ENCODE results near the gene RAD9A.

DNA sequence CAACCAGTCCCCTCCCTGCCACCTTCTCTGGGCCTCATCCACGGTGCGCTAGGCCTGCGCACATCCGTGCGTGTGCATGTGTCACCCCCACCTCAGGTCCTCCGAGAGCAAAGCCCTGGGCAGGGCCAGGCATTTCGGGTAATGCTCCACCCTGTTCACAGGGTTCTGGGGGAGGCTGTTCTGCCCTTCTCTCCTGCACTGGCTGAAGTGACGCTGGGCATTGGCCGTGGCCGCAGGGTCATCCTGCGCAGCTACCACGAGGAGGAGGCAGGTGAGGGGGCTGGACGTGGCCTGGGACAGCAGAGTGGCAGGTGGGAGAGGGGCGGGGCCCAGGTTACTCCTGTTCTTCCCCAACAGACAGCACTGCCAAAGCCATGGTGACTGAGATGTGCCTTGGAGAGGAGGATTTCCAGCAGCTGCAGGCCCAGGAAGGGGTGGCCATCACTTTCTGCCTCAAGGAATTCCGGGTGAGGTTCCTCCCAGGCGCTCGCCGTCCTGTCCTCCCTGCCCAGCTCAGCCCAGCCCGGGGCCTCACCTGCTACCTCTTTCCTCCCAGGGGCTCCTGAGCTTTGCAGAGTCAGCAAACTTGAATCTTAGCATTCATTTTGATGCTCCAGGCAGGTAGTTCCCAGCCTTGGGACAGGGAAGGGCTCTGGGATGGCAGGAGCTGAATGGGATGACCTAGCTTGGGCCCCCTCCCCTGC lies 3.9 kb downstream of the RAD9A start:
- no peak for TF ChIP-seq ZNF514 (tag by site-specific recombination; IDR thresholded peaks at IDR 0.05)
- TF ChIP-seq, protein P1, sequence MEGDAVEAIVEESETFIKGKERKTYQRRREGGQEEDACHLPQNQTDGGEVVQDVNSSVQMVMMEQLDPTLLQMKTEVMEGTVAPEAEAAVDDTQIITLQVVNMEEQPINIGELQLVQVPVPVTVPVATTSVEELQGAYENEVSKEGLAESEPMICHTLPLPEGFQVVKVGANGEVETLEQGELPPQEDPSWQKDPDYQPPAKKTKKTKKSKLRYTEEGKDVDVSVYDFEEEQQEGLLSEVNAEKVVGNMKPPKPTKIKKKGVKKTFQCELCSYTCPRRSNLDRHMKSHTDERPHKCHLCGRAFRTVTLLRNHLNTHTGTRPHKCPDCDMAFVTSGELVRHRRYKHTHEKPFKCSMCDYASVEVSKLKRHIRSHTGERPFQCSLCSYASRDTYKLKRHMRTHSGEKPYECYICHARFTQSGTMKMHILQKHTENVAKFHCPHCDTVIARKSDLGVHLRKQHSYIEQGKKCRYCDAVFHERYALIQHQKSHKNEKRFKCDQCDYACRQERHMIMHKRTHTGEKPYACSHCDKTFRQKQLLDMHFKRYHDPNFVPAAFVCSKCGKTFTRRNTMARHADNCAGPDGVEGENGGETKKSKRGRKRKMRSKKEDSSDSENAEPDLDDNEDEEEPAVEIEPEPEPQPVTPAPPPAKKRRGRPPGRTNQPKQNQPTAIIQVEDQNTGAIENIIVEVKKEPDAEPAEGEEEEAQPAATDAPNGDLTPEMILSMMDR (tag by site-specific recombination; IDR thresholded peaks at IDR 0.05): no peak
- TF ChIP-seq ZNF561 (tag by site-specific recombination; IDR thresholded peaks at IDR 0.05; ENCODE audit: borderline replicate concordance): no peak
- TF ChIP-seq, protein P2, sequence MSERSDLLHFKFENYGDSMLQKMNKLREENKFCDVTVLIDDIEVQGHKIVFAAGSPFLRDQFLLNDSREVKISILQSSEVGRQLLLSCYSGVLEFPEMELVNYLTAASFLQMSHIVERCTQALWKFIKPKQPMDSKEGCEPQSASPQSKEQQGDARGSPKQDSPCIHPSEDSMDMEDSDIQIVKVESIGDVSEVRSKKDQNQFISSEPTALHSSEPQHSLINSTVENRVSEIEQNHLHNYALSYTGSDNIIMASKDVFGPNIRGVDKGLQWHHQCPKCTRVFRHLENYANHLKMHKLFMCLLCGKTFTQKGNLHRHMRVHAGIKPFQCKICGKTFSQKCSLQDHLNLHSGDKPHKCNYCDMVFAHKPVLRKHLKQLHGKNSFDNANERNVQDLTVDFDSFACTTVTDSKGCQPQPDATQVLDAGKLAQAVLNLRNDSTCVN (tag by site-specific recombination; optimal IDR thresholded peaks at IDR 0.05): no peak
- no peak for TF ChIP-seq SCRT2 (tag by site-specific recombination; IDR thresholded peaks at IDR 0.05)
- TF ChIP-seq ZNF146 (tag by site-specific recombination; IDR thresholded peaks at IDR 0.05): no peak
- TF ChIP-seq OVOL3 (tag by site-specific recombination; IDR thresholded peaks at IDR 0.05): no peak
- TF ChIP-seq, protein P3, sequence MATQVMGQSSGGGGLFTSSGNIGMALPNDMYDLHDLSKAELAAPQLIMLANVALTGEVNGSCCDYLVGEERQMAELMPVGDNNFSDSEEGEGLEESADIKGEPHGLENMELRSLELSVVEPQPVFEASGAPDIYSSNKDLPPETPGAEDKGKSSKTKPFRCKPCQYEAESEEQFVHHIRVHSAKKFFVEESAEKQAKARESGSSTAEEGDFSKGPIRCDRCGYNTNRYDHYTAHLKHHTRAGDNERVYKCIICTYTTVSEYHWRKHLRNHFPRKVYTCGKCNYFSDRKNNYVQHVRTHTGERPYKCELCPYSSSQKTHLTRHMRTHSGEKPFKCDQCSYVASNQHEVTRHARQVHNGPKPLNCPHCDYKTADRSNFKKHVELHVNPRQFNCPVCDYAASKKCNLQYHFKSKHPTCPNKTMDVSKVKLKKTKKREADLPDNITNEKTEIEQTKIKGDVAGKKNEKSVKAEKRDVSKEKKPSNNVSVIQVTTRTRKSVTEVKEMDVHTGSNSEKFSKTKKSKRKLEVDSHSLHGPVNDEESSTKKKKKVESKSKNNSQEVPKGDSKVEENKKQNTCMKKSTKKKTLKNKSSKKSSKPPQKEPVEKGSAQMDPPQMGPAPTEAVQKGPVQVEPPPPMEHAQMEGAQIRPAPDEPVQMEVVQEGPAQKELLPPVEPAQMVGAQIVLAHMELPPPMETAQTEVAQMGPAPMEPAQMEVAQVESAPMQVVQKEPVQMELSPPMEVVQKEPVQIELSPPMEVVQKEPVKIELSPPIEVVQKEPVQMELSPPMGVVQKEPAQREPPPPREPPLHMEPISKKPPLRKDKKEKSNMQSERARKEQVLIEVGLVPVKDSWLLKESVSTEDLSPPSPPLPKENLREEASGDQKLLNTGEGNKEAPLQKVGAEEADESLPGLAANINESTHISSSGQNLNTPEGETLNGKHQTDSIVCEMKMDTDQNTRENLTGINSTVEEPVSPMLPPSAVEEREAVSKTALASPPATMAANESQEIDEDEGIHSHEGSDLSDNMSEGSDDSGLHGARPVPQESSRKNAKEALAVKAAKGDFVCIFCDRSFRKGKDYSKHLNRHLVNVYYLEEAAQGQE (tag by site-specific recombination; IDR thresholded peaks at IDR 0.05): no peak
- TF ChIP-seq ZNF114 (tag by site-specific recombination; IDR thresholded peaks at IDR 0.05): no peak
- TF ChIP-seq ZNF155 (tag by site-specific recombination; IDR thresholded peaks at IDR 0.05): no peak

All from HEK293 (cell line).